Suppressor macrophage treated with lipopolysaccharide for 4 hours (primary cell): Measurements from ENCODE around the gene NEURL1.
A peak's percentile ranks its signal among the peaks of the same experiment; 100 is the strongest.

ENCODE experiments used
- DNase-seq: peaks from one replicate; pipeline ENCODE4 v3.0.0-alpha.2; 2020

The NEURL1 gene

GRCh38 chr10:103549349-103549685, 55.8 kb downstream of the NEURL1 start:
- DNase-seq = no peak

GRCh38 chr10:103550229-103550628, 56.7 kb downstream of the NEURL1 start:
- DNase-seq = no peak

GRCh38 chr10:103551619-103552602, 58.4 kb downstream of the NEURL1 start:
- DNase-seq = peak; percentile 96

GRCh38 chr10:103552856-103553742, 59.6 kb downstream of the NEURL1 start:
- no peak for DNase-seq

GRCh38 chr10:103553743-103554487, 60.4 kb downstream of the NEURL1 start:
- DNase-seq = peak; percentile 69

GRCh38 chr10:103554488-103555324, 61.2 kb downstream of the NEURL1 start:
- DNase-seq = peak; percentile 77

GRCh38 chr10:103555325-103555649, 61.8 kb downstream of the NEURL1 start:
- no peak for DNase-seq

- DNase-seq = no peak
Measured at GRCh38 chr10:103555712-103556111, 62.2 kb downstream of the NEURL1 start.

GRCh38 chr10:103556383-103557007, 63.0 kb downstream of the NEURL1 start:
- no peak for DNase-seq

GRCh38 chr10:103557455-103557854, 64.0 kb downstream of the NEURL1 start:
- no peak for DNase-seq

- peak; percentile 18 for DNase-seq
Measured at GRCh38 chr10:103558911-103559310, 65.4 kb downstream of the NEURL1 start.

- DNase-seq = no peak
Measured at GRCh38 chr10:103559776-103560175, 66.3 kb downstream of the NEURL1 start.

GRCh38 chr10:103560886-103561285, 67.4 kb downstream of the NEURL1 start:
- DNase-seq = no peak

GRCh38 chr10:103562383-103562782, 68.9 kb downstream of the NEURL1 start:
- no peak for DNase-seq

GRCh38 chr10:103563231-103564115, 70.0 kb downstream of the NEURL1 start:
- DNase-seq = no peak

- peak; percentile 40 for DNase-seq
Measured at GRCh38 chr10:103564116-103564501, 70.6 kb downstream of the NEURL1 start.

- DNase-seq = peak; percentile 74
Measured at GRCh38 chr10:103564776-103565520, 71.4 kb downstream of the NEURL1 start.

GRCh38 chr10:103566536-103566935, 73.0 kb downstream of the NEURL1 start:
- no peak for DNase-seq

- no peak for DNase-seq
Measured at GRCh38 chr10:103568505-103568904, 75.0 kb downstream of the NEURL1 start.

GRCh38 chr10:103569896-103570295, 76.4 kb downstream of the NEURL1 start:
- DNase-seq = no peak
